Pons (tissue), 1 donor: ENCODE data around the gene SLC66A1.

ENCODE experiments used
- DNase-seq: peaks from one replicate; pipeline ENCODE4 v3.0.0-alpha.2; 2016; ENCODE audit warnings: low spot score

SLC66A1 gene

DNA sequence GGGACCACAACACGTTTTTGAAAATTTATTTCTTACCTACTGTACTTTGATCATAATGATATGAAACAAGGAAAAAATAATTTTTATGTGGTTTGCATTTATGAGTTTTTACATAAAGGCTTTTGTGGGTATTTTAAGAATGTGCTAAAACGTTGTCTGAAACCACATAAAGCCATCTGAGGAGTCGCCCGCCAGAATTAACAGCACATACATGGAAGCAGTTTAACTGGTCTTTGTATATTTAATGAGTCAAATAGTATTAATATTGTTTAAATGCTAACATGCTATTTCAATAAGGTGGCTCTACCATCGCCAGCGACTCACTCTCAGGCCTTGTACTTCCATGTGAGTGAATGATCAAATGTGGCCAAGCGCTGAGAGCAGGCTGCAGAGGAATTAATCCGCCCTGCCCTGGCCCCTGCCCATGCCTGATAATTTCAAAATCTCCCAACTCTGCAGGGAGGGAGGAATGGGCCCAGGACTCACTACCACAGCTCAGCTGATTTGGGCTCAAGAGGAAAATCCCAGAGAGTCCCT lies 49.6 kb downstream of the SLC66A1 start:
- no peak for DNase-seq

DNA sequence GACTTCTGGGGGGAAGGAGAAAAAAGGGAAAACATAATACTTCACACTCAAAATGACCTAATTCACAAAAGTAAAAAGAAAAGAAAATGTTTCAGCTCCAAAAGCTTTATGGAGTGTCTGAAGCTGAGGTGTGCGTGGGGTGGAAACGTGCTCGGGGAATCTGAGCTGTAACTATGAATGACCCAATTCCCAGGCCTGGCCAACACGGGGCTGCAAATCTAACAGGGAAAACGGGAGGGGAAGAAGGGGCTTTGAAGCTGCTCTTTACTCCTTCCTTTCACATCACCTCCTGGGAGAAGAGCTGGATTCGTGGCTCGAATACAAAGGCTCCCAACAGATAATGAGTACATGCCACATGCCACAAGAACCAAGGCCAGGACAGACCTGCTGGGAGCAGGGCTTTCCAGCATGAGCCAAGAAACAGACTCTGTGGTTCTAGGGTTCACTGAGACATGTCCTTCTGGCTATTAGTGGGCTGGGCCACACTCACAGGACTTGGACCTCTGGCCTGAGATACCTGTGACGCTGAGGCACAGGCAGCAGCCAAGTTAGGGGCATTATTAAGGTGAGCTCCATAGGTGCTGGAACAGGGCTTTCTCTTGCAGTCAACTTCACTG lies 51.5 kb downstream of the SLC66A1 start:
- DNase-seq: no peak

DNA sequence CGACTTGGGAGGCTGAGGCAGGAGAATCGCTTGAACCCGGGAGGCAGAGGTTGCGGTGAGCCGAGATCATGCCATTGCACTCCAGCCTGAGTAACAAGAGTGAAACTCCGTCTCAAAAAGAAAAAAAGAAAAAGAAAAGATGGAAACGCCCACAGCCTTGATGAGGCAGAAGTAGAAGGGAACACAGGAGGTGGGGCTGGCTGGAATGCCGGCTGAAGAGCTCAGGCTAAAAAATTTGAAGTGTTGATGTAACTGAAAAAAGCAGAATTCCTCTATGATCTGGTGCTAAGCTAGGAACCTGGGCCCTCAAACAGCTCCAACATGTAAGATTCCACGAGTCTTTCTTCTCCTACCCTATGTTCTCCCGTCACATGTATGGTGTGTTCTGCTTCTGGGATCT lies 53.6 kb downstream of the SLC66A1 start:
- DNase-seq: no peak

DNA sequence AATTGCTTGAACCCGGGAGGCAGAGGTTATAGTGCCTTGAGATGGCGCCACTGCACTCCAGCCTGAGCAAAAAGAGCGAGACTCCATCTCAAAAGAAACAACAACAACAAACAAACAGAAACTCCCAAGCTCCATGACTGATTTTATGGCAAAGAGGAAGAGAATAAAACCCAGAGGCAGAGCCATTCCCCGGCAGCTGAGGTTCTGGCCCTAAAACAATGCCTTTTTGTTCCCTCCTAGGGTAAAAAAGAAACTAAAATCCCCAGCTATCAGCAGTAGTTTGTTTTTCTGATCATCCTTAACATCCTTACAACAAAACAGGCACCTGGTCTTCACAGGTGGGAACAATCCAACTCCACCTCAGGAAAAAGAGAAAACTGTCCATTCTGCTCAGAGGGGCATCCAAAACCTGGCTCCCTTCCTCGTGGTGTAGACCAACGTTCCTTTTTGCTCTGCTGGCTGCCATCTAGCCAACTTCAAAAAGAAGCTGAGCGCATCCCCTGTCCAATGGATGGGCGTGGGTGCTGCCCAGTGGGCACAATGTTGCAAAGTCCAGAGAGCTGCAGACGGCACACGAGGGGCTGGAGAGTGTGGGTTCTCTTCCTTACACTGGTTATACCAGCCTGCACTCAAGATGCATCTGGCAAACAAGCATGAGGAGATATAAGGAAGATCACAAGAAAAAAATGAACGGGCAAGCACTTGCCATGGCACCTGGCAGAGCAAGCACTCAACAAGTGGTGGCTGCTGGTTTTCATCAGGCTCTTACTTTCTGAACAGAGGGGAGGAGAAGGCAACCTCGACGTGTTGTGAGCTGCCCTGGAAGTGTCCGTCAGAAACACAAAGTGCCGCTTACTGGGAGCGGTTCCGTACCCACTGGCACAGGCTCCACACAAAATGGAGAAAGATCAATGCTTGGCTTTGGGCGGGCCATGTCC lies 54.7 kb downstream of the SLC66A1 start:
- DNase-seq: peak; percentile 80

DNA sequence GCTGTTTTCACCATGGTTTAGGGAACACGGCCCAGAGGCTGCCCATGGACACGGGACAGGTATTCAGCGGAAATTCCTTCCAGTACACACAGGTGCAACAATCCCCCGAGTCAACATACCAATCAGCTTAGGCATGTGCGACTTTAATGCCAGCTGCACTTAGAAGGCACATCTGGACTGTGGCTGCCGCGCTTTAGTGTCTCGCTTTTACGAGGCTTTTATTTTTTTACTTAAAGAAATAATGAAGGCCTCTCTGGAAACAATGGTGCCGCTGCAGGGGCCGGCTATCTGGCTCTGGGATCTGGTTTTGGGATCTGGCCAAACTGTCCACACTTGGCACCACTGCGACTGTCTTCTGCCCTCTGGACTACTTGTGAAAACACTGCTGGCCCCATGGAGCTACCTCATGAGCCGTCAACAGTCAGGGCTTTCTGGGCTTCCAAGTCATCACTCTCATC lies 55.5 kb downstream of the SLC66A1 start:
- no peak for DNase-seq

DNA sequence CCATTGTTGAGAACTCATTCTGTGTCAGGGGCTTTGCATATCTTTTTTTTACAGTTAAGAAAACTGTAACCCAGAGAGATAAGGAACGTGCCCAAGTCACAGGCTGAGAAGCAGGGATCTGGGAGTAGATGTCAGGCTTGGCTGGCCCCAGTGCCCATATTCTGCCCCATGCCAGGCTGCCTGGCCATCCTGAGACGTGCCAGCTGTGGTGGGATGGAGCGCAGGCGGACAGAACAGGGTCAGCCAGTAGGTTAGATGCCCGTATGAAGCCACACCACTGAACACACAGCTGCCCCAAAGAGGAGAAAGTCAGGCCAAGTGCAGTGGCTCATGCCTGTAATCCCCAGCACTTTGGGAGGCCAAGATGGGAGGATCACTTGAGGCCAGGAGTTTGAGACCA lies 55.9 kb downstream of the SLC66A1 start:
- DNase-seq: no peak

DNA sequence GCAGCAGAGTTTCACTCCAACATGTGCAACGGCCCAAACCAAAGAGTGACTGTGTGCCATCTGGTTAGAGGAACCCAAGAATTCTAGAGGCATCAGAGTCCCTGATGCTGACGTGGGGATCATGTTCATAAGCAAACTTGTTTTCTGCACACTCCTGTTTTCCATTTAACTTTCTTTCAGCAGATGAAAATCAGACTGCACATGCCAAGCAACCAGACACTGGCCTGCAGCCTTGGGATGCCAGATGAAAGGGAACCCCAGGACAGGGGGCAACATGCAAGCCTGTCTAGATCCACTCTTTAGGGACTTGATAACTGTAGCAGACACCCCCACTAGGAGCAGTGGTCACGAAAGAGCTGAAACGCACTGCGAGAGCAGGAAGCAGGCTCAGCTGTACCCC lies 56.8 kb downstream of the SLC66A1 start:
- no peak for DNase-seq

DNA sequence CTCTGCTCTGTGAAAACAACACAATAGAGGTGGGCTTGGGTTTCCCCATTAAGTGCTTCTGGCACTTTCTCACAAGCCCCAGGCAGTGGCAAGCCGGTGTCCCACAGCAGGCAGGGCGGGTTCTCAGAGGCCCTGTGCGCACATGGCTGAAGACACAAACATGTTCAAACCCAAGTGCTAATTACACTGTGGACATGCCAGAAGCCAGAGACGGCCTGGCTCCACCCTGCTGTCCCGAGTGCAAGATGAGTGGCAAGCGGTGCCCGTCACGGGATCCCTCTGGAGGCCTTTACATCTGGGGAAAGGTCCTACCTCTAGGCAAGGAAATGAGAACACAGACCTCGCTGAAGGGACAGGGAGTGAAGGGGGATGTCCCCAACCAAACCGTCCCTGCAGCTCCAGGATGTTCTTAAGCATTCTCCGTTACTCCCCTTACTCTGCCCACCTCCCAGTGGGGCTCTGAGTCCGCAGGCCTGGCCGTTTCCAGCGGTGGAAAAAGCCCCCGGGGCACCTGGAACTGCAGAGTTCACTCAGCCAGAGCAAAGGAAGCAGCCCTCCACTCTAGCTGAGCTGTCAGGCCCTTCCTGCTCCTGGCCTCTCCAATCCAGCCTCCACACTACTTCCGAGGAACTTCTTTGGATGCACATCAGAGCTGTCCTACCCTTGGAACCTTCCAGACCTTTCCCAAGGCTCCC lies 57.4 kb downstream of the SLC66A1 start:
- DNase-seq: no peak

DNA sequence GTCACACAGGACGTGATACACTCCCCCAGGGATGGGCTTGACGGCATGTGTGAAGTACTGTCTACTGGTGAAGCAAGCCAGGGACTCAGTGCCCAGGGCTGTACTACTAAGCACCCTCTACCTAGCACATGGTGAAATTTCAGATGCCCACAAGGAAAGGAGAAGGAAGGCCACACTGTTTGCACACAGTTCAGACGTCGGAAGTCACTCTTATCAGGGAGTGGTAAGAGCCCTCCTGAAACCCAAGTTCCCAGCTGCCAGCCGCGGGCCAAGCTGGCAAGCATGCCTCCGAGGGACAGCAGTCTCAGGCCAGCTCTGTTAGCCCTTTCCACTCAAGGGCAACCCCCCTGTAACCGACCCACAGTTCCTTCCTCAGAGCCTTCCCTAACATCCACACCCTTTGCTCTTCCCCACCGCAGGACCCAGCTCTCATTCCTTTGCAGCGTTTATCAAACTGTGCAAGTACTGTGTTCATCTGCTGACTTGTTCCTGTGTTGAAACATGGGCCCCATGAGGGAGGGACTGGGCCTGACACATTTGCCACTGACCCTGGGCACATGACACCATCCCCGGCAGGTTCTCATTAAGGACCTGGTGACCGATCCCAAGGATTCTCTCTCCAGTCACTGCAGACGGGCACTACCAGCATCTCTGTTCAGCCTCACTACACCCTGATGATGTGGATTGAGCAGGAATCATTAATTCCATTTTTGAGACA lies 58.5 kb downstream of the SLC66A1 start:
- no peak for DNase-seq

DNA sequence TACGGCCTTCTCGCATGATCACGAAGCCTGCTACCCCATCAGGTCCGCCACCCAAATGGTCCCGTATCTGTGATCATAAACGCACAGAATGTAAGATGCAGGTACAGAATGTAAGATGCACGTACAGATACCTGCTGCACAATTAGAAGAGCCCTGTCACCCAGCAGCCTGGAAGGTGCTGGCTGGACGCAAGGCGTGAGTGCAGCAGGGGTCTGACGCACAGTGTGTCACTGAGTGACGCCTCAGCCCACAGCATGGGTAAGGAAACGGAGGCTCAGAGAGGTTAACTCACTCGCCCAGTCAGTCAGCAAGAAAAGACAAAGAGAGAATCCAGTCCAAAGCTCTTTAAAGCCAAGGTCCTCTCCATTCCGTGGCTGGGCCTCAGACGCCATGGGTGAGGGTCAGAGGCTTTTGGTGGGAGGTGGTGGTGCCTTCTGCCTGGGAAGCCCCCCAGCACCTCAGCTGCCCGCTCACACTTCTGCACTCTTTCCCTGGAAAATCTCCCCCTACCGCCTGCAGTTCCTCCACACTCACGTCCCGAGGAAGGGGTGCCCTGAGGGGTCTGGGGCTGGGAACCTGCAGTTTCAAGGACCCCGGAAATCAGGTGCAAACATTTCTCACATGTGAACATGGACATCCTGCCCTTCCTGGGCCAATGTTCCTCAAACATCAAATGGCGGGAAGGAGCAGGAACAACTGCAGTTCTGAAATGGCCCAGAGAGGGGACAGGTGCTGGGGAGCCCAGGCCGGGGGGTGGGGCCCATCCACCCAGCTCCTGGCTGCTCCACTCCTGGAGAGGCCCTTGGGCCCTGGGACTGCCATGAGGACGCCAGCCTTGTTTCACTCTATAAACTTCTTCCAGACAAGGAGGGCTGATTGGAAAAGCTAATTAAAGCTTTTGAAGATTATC lies 59.4 kb downstream of the SLC66A1 start:
- DNase-seq: no peak

DNA sequence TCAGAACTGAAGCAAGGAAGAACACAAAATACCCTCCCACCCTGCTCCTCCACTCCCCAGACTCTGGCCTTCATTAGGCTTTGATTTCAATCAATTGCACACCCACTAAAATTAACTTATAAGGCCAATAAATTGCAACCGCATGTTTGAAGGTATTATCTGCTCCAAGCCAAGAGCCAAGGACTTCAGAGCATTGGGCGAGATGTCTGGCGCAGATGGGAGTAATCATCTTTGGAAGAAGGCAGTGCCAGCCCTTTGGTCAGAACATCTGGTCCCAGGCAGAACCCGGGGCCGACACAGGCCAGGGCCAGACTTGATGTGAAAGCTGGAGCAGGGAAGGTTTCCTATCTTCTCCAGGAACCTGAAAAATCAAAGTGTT lies 60.0 kb downstream of the SLC66A1 start:
- no peak for DNase-seq

DNA sequence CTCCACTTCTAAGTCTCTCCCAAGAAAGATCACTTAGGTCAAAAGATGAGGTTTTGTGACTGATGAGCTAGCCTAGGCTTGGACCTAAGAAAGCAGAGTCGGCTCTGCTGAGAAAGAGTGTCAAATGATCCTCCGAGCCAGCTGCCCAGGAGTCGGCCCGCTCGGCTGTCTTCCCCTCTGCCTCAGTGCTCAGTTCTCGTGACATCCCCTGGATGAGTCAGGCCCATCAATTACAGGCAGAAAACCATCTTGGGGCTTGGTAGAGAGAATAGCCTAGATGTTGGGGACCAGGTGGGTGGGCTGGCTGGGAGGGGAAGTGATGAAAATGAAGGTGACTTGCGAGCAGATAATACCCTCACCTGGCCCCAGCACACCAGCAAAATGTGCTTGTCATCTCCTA lies 60.5 kb downstream of the SLC66A1 start:
- no peak for DNase-seq

DNA sequence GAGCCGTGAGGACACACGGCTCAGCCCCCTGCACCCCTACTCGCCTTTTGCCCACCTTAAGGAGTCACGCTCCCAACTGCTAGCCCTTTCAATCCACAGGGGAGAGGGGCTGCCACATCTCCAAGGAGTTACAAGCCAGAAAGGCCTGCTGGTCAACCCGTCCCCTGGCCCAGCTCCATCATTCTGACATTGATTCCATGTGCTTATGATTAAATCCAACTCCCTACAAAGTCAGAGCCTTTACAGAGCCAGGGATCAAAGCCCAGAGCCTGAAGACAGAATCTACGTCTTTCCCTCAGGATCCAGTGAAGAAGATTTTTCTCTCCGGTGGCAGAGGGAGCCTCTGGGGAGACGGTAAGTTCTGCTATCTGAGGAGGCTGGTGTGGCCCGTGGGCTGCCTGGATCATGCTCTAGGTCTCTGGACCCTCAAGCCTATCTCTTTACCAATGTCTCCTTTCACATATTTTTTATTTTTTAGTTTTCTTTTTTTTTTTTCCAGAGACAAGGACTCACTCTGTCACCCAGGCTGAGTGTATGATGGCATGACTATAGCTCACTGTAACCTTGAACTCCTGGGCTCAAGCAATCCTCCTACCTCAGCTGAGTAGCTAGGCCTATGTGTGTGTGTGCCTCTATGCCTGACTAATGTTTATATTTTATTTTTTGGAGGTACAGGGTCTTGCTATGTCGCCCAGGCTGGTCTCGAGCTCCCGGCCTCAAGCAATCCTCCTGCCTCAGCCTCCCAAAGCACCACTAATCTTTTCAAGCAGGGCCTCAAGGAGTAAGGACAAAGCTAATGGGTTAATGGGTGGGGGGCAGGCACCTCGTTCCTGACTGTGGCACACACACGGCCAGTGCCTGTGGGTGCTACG lies 61.3 kb downstream of the SLC66A1 start:
- DNase-seq: no peak

DNA sequence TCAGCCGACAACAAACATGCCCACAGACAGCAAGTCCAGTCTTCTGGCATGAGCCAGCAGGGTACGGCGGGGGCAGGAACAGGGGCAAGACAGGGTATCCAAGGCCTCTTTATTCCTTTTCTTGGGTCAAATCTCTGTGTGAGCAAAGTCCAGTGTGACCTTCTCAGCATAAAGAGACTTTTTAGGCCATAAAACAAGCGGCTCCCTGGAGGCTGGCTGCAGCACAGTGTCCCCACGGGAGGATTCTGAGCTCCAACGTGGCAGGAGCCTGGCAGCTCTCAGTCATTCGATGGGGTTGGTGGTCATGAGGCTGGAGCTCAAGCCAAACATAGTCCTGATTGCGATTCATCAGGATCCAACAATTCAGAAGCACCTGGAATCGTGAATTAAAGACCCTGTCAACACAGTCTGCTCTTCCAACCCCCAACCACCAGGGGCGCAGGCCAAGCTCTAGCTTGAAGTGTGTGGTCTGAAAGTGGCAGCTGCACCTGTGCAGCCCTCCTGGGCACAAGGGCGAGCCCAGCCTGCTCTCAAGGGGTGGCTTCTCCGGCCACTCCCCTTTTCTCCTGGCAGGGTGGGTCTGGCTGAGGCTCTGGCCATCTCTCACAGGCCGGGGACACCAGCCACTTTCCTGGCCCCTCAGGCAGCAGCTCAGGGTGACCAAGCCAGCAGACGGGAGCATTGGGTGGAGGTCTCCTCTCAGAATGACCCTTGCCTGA lies 62.1 kb downstream of the SLC66A1 start:
- no peak for DNase-seq

DNA sequence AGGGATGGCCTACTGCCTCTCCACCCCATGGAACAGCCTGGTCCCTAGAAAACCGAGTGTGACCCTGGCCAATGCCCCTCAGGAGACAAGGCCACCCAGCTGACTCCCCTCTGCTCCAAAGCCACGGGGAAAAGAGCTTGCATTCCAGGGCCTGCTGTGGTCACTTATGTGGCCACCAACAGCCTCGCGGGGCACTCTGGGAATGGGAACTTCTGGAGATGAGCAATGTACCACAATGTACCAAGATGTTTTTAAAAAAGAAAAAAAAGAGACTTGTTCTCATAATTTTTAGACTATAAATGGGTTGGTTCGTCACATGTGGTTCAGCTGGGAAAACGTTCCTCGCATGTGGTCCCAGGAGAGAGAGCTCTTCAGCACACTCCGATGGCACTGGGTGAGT lies 62.8 kb downstream of the SLC66A1 start:
- no peak for DNase-seq

DNA sequence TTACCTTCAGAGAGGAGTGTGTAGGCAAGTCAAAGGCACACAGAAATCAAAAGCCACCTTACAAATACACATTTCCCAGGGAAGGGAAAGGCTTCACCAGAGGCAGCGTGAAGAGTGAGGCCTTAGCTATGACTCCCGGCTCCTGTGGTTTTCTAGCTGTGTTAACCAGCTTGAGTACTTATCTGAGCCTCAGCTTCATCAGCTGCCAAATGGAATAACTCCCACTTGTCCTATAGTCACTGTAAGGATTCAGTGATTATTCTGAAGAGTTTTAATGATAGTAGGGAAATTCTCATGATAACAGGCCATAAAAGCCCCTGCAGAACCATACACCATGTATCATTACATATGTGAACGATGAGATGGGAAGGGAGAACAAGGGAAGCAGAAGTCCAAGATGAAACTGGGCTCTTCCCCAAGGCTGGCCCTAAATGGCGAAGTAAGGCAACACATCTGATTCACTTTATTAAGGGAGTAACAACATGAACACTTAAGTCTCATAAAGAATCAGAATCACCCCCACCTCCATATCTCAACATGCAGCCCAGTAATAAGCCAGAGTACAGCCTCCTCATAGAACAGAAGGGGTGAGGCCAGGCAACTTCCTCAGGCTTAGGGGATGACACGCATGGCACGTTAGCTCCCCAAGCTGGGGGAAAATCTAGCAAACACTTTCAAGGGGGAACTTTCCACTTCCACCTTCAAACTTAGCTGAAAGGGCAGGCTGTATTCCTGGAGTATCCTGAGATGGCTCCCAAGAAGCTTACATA lies 63.7 kb downstream of the SLC66A1 start:
- DNase-seq: no peak

DNA sequence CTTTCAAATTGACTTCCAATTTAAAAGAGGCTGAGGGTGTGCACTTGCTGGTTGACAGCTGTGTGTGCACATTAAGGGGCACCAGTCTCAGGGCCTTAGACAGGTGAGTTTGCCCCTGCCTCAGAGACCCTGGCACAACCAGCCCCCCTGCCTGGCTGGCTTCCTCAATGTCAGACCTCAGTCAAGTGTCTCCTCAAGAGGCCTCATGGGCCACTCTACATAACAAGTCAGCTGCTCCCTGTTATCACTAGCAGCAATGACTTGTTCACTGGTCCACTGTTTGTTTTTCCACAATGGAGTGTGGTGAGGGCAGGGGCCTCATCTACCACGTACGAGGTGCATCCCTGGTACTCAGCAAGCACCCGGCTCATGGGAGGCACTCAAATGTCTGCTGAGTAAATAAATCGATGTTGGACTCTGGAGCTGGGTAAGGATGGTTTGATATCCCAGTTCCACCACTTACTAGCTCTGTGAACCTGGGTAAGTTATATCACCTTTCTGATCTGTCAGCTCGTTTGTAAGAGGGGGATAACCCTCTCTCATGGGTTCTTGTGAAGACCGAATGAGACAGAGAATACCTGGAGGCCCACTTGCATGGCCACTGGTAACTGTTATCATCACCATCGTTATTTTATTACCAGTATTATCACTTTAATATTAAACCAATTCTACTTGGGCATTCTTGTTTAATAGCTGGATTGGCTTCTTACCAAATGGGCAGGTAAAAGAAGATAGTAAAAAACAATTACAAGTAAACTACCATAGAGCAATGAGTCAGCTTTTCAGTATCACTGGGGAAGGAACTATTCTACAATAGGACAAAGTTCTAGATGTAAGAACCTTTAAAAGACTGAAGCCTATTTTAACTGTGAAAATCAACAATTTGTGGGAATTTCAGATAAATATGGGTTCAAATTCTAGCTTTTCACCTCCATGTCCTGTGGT lies 64.6 kb downstream of the SLC66A1 start:
- DNase-seq: no peak
